Stomach smooth muscle (tissue), 2 donors: ENCODE measurements around the gene ZCCHC8.
A peak's percentile ranks its signal among the peaks of the same experiment; 100 is the strongest.
"Not testable (repeated sequence)": the region's sequence is repeated elsewhere in the genome, so short reads cannot be mapped to it uniquely, and the experiment has no call there.

ENCODE experiments used
- H3K27ac ChIP-seq: one replicate; pipeline ENCODE4 v1.7.0; 2013; ENCODE audit warnings: mild to moderate bottlenecking, low read length, inconsistent platforms
- H3K27me3 ChIP-seq, 2 donors: one replicate each; pipeline ENCODE4 v1.7.0; 2013; ENCODE audit warnings: low read length in 2 of 2; ENCODE audit not compliant: insufficient read depth in 2 of 2, control insufficient read depth in 1 of 2
- H3K36me3 ChIP-seq, 2 donors: one replicate each; pipeline ENCODE4 v1.7.0; 2013; ENCODE audit warnings: low read length in 2 of 2; ENCODE audit not compliant: control insufficient read depth in 2 of 2, insufficient read depth in 2 of 2
- H3K4me1 ChIP-seq: one replicate; pipeline ENCODE4 v1.7.0; 2013; ENCODE audit warnings: low read length; ENCODE audit not compliant: control insufficient read depth, insufficient read depth
- H3K4me3 ChIP-seq, 2 donors: one replicate each; pipeline ENCODE4 v1.7.0; 2013; ENCODE audit warnings: low read length in 2 of 2
- H3K9ac ChIP-seq, 2 donors: one replicate each; pipeline ENCODE4 v1.7.0; 2013; ENCODE audit warnings: low read length in 2 of 2, mild to moderate bottlenecking in 1 of 2
- H3K9me3 ChIP-seq, 2 donors: one replicate each; pipeline ENCODE4 v1.7.0; 2013; ENCODE audit warnings: low read length in 2 of 2; ENCODE audit not compliant: control insufficient read depth in 2 of 2
- donor health status: healthy.
- donor health status: Pancreatic carcinoma.

Gene ZCCHC8

DNA sequence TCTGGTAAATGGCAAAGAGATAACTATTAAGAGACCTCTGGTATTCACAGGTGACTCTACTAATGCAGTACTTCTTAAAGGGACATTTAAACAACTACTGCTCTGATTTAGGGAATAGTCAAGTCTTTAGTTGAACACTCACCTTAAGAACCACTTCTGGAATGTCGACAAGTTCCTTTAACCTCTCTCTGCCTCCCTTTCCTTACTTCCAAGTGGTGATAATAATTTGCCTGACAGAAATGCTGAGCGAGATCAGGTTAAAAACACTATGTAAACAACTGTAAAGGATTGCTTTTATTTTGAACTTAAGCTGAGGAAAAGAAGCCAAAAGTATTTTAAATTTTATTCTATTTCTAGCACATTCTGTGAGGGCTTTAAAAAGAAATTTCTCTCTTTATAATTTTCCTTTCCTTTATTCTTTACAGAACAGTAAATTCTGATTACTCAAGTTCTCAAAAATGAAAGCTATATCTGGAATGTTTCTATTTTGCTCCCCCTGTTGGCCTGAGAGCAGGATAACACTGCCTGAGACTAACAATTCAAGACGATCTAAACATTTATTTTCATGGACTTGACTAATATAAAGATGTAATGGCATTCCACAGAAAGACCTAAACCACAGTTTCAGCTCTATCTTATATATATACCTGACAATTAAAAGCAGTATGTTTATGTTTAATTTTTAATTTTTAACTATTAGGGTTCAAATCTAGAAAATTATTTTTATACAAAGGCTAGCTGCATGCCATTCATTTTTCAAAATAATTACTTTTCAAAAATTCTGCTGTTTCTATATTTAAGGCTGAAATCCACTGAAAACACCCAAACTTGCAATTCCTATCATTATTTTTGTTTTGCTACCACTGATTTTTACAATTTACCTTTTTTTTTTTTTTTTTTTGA, 29.2 kb downstream of the ZCCHC8 start:
- Histone ChIP-seq H3K9ac (peak overlapping the region; percentile 29 to 37), H3K9me3 (no peaks in the 10 kb centered on the region), H3K4me3 (peak overlapping the region in 1 of 2 donors; percentile 15), H3K36me3 (peaks cover 22 to 25% of the 10 kb centered on the region in 2 donors), H3K27me3 (no peaks in the 10 kb centered on the region), H3K27ac (peak overlapping the region; percentile 12), H3K4me1 (peaks cover 5% of the 10 kb centered on the region)

DNA sequence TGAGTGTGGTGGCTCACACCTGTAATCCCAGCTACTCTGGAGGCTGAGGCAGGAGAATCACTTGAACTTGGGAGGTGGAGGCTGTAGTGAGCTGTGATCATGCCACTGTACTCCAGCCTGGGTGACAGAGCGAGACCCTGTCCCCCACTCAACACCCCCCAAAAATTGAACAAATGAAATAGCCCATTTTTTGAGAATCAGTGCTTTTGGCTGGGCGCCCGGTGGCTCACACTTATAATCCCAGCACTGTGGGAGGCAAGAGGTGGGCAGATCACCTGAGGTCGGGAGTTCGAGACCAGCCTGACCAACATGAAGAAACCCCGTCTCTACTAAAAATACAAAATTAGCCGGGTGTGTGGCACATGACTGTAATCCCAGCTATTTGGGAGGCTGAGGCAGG, 30.2 kb downstream of the ZCCHC8 start:
- H3K9ac ChIP-seq, H3K27ac ChIP-seq, H3K4me1 ChIP-seq, H3K27me3 ChIP-seq, H3K4me3 ChIP-seq, H3K9me3 ChIP-seq: not testable (repeated sequence)
- H3K36me3 ChIP-seq: peaks cover 12 to 17% of the 10 kb centered on the region in 2 donors

DNA sequence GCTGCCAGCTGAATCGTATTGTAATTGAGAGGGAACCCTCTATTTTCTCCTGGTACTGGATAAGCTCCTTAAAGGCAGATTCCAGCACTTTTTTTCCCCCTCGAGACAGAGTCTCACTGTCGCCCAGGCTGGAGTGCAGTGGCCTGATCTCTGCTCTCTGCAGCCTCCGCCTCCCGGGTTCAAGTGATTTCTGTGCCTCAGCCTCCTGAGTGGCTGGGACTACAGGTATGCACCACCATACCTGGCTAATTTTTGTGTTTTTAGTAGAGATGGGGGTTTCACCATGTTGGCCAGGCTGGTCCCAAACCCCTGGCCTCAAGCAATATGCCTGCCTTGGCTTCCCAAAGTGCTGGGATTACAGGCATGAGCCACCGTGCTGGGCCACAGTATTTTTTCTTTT, 30.9 kb downstream of the ZCCHC8 start:
- not testable (repeated sequence) for H3K9me3 ChIP-seq

DNA sequence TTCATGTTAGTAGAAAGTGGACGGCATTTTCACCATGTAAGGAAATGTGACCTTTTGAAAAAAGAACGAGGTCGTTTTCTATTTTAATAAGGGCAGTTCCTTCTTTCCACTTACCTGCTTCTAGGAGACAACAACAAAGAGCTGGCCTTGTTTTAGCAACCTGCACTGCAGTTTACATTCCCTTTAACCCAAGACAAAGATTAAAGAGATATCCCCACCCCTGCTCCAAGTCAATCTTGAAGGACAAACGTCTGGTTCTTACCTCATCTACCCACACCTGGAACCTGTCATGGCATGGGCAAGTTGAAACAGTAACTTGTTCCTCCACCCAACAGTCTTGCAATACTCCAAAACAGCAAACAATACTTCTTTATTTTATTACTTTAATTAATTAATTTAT, 32.7 kb downstream of the ZCCHC8 start:
- Histone ChIP-seq H3K27me3 (no peaks in the 10 kb centered on the region), H3K4me1 (peaks cover 6% of the 10 kb centered on the region), H3K9ac (no peak overlapping the region), H3K9me3 (no peaks in the 10 kb centered on the region), H3K27ac (no peak overlapping the region), H3K4me3 (no peak overlapping the region), H3K36me3 (no peaks in the 10 kb centered on the region)

More for the DNA sequence above, 30.9 kb downstream of the ZCCHC8 start:
- H3K4me3 ChIP-seq, H3K9ac ChIP-seq, H3K4me1 ChIP-seq, H3K27ac ChIP-seq, H3K27me3 ChIP-seq: not testable (repeated sequence)
- H3K36me3 ChIP-seq: peaks cover 9 to 11% of the 10 kb centered on the region in 2 donors

DNA sequence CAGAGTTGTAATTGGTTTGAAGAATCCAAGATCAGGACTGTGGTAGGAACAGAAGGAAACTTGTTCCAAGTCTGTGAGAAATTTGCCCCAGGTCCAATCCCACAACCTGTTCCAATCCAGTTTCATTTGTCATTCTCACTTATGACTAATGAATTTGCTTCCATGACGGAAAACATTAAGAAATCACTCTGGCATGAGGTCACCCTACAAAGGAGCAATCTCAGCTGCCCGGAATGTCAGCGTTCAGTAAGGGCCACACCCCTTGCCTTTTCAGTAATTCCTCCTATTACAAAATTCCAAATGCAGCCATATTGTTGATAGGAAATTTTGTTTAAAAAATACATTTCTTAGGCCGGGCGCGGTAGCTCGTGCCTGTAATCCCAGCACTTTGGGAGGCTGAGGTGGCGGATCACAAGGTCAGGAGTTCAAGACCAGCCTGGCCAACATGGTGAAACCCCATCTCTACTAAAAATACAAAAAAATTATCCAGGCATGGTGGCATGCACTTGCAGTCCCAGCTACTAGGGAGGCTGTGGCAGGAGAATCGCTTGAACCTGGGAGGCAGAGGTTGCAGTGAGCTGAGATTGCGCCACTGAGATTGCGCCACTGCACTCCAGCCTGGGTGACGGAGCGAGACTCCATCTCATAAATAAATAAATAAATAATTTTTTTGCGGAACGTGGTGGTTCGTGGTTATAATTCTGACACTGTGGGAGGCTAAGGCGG, 36.3 kb downstream of the ZCCHC8 start:
- H3K9me3 ChIP-seq, H3K27ac ChIP-seq, H3K4me3 ChIP-seq: not testable (repeated sequence)

DNA sequence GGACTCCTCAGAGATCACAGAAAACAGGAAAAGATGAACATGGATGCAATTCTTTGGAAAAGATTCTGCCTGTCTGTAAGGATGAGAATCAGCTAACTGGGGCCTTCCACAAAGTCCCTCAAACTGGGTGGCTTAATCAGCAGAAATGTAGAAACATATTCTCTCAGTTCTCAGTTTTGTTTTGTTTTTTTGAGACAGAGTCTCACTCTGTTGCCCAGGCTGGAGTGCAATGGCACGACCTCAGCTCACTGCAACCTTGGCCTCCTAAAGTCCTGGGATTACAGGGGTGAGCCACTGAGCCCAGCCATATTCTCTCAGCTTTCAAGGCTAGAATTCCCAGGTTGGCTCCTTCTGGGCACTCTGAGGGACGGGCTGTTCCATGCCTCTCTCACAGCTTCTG, 40.1 kb downstream of the ZCCHC8 start:
- H3K36me3 ChIP-seq: no peaks in the 10 kb centered on the region
- H3K4me3 ChIP-seq: no peak overlapping the region
- H3K4me1 ChIP-seq: peaks cover 2% of the 10 kb centered on the region
- no peak overlapping the region for H3K9ac ChIP-seq
- H3K27me3 ChIP-seq: no peaks in the 10 kb centered on the region
- H3K9me3 ChIP-seq: no peaks in the 10 kb centered on the region
- no peak overlapping the region for H3K27ac ChIP-seq

More for the DNA sequence above, 36.3 kb downstream of the ZCCHC8 start:
- H3K36me3 ChIP-seq, H3K4me1 ChIP-seq, H3K9ac ChIP-seq, H3K27me3 ChIP-seq: not testable (repeated sequence)

DNA sequence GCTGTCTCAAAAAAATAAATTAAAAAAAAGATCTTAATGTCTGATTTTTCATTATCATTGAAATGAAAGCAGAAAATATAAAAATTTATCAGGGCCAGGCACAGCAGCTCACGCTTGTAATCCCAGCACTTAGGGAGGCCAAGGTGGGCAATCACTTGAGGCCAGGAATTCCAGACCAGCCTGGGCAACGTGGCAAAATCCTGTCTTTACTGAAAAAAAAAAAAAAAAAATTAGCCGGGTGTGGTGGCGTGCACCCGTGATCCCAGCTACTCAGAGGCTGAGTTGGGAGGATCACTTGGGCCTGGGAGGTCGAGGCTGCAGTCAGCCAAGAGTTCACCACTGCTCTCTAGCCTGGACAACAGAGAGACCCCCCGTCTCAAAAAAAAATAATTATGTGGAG, 40.7 kb downstream of the ZCCHC8 start:
- Histone ChIP-seq H3K27me3 (no peaks in the 10 kb centered on the region), H3K4me1 (peaks cover 2% of the 10 kb centered on the region), H3K4me3 (no peak overlapping the region), H3K36me3 (no peaks in the 10 kb centered on the region), H3K9ac (no peak overlapping the region), H3K27ac (no peak overlapping the region), H3K9me3 (no peaks in the 10 kb centered on the region)

DNA sequence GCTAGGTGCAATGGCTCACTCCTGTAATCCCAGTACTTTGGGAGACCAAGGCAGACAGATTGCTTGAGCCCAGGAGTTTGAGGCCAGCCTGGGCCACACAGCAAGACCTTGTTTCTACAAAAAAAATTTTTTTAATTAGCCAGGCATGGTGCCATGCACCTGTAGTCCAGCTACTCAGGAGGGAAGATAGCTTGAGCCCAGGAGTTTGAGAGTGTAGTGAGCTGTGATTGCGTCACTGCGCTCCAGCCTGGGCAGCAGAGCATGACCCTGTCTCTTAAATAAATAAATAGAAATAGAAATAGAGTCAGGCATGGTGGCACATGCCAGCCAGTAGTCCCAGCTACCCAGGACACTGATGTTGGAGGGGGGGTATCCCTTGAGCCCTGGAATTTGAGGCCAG, 41.5 kb downstream of the ZCCHC8 start:
- Histone ChIP-seq H3K9me3 (no peaks in the 10 kb centered on the region), H3K4me3 (no peak overlapping the region), H3K36me3 (no peaks in the 10 kb centered on the region), H3K27ac (no peak overlapping the region), H3K4me1 (no peaks in the 10 kb centered on the region), H3K9ac (no peak overlapping the region), H3K27me3 (no peaks in the 10 kb centered on the region)

DNA sequence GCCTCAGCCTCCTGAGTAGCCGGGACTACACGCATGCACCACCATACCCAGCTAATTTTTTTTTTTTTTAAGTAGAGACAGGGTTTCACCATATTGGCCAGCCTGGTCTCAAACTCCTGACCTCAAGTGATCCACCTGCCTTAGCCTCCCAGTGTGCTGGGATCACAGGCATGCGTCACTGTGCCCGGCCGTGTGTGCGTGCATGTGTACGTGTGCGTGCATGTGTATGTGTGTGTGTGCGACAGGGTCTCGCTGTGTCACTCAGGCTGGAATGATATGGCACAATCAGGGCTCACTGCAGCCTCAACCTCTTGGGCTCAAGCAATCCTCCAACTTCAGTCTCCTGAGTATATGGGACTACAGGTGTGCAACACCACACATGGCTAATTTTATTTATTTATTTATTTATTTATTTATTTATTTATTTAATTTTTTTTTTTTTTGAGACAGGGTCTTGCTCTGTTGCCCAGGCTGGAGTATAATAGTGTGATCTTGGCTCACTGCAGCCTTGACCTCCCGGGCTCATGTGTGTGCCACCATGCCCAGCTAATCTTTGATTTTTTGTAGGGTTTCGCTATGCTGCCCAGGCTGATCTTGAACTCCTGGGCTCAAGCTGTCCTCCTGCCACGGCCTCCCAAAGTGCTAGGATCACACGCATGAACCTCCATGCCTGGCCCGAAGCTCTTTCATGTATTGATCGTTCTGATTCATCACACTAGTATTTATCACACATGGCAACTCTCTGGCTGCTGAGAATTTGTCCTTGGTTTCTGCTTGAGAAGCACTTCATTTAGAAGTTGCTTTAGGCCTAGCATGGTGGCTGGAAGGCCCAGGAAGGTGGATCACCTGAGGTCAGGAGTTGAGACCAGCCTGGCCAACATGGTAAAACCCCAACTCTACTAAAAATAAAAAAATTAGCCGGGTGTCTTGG, 42.4 kb downstream of the ZCCHC8 start:
- Histone ChIP-seq H3K4me1 (no peaks in the 10 kb centered on the region), H3K27ac (no peak overlapping the region), H3K9ac (no peak overlapping the region), H3K4me3 (no peak overlapping the region), H3K27me3 (no peaks in the 10 kb centered on the region), H3K36me3 (no peaks in the 10 kb centered on the region), H3K9me3 (no peaks in the 10 kb centered on the region)

DNA sequence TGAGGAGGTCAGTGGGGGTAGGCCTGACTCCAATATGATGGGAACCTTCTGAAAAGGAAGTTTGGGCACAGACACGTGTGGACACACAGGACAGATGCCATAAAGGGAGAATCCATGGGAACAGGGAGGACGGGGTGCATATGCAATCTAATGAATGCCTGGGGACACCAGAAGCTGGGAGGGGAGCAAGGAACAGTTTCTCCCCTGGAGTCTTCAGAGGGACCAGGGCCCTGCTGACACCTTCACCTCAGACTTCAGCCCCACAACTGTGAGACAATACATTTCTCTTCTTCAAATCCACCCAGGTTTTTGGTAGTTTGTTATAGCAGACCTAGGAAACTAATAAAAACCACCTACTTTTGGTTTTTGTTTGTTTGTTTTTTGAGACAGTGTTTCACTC, 43.1 kb downstream of the ZCCHC8 start:
- H3K27ac ChIP-seq: no peak overlapping the region
- H3K4me1 ChIP-seq: no peaks in the 10 kb centered on the region
- no peak overlapping the region for H3K4me3 ChIP-seq
- H3K36me3 ChIP-seq: no peaks in the 10 kb centered on the region
- H3K9ac ChIP-seq: no peak overlapping the region
- no peaks in the 10 kb centered on the region for H3K27me3 ChIP-seq
- H3K9me3 ChIP-seq: no peaks in the 10 kb centered on the region
